H9 (cell line): ENCODE results near the gene UTP20. TPM values are rescaled to one million over a fixed set of nuclear protein-coding genes. Genes with fewer than 3 reads are reported as not detected.

ENCODE experiments used
- DNase-seq: peaks from one replicate; pipeline ENCODE4 v3.0.0-alpha.2; 2017
- H2AFZ ChIP-seq: one replicate; pipeline ENCODE4 v1.6.1; 2013; ENCODE audit warnings: mild to moderate bottlenecking, low read length, control low read depth, moderate library complexity
- H2AK5ac ChIP-seq: 2 replicates; pipeline ENCODE4 v1.6.1; 2013; ENCODE audit warnings: low read length, control low read depth, mixed read lengths; ENCODE audit not compliant: insufficient read length
- H2BK120ac ChIP-seq: one replicate; pipeline ENCODE4 v1.6.1; 2013; ENCODE audit warnings: low read depth, mild to moderate bottlenecking, low read length, control low read depth, inconsistent platforms; ENCODE audit not compliant: poor library complexity, severe bottlenecking
- H2BK12ac ChIP-seq: 2 replicates; pipeline ENCODE4 v1.6.1; 2013; ENCODE audit warnings: low read length, control low read depth, mixed read lengths, low read depth; ENCODE audit not compliant: insufficient read length
- H2BK15ac ChIP-seq: 2 replicates; pipeline ENCODE4 v1.6.1; 2013; ENCODE audit warnings: low read depth, low read length, control low read depth
- H2BK20ac ChIP-seq: one replicate; pipeline ENCODE4 v1.6.1; 2013; ENCODE audit warnings: low read depth, mild to moderate bottlenecking, low read length, control low read depth, inconsistent platforms; ENCODE audit not compliant: poor library complexity, severe bottlenecking
- H2BK5ac ChIP-seq: 2 replicates; pipeline ENCODE4 v1.6.1; 2013; ENCODE audit warnings: low read length, control low read depth, mixed read lengths; ENCODE audit not compliant: insufficient read length
- H3K14ac ChIP-seq: 2 replicates; pipeline ENCODE4 v1.6.1; 2013; ENCODE audit warnings: low read length, control low read depth; ENCODE audit not compliant: insufficient read depth
- H3K18ac ChIP-seq: 2 replicates; pipeline ENCODE4 v1.6.1; 2013; ENCODE audit warnings: low read depth, mild to moderate bottlenecking, mixed read lengths, low read length, control low read depth; ENCODE audit not compliant: insufficient read length
- H3K23ac ChIP-seq: 2 replicates; pipeline ENCODE4 v1.6.1; 2013; ENCODE audit warnings: low read length, control low read depth, mixed read lengths, low read depth; ENCODE audit not compliant: insufficient read length
- H3K23me2 ChIP-seq: 2 replicates; pipeline ENCODE4 v1.6.1; 2013; ENCODE audit warnings: low read depth, mild to moderate bottlenecking, mixed read lengths, low read length, control low read depth; ENCODE audit not compliant: insufficient read length, poor library complexity, severe bottlenecking
- H3K27ac ChIP-seq: 2 replicates; pipeline ENCODE4 v1.5.1; 2013; ENCODE audit warnings: low read length, control low read depth, mixed read lengths, low read depth; ENCODE audit not compliant: insufficient read length
- H3K27me3 ChIP-seq: 2 replicates; pipeline ENCODE4 v1.6.1; 2013; ENCODE audit warnings: low read length, control low read depth, inconsistent platforms; ENCODE audit not compliant: insufficient read depth
- H3K4ac ChIP-seq: 2 replicates; pipeline ENCODE4 v1.6.1; 2013; ENCODE audit warnings: low read depth, mild to moderate bottlenecking, control low read depth, inconsistent platforms, low read length, moderate library complexity
- H3K4me1 ChIP-seq: 2 replicates; pipeline ENCODE4 v1.6.1; 2013; ENCODE audit warnings: low read length, control low read depth, inconsistent platforms; ENCODE audit not compliant: insufficient read depth
- H3K4me2 ChIP-seq: 2 replicates; pipeline ENCODE4 v1.6.1; 2013; ENCODE audit warnings: low read length, control low read depth, mixed read lengths; ENCODE audit not compliant: insufficient read length, insufficient read depth
- H3K56ac ChIP-seq: 2 replicates; pipeline ENCODE4 v1.6.1; 2013; ENCODE audit warnings: low read depth, mild to moderate bottlenecking, mixed read lengths, low read length, control low read depth; ENCODE audit not compliant: insufficient read length
- H3K79me1 ChIP-seq: 2 replicates; pipeline ENCODE4 v1.6.1; 2013; ENCODE audit warnings: low read depth, mild to moderate bottlenecking, moderate library complexity, low read length, control low read depth, inconsistent platforms; ENCODE audit not compliant: insufficient read depth, poor library complexity, severe bottlenecking
- H3K79me2 ChIP-seq: 2 replicates; pipeline ENCODE4 v1.6.1; 2013; ENCODE audit warnings: low read length, control low read depth, inconsistent platforms; ENCODE audit not compliant: insufficient read depth
- H3K9ac ChIP-seq: 2 replicates; pipeline ENCODE4 v1.6.1; 2013; ENCODE audit warnings: low read length, control low read depth, mixed read lengths; ENCODE audit not compliant: insufficient read length; ENCODE audit errors: extremely low read depth
- H3K9me3 ChIP-seq: one replicate; pipeline ENCODE4 v1.6.1; 2013; ENCODE audit warnings: low read depth, low read length, inconsistent platforms; ENCODE audit not compliant: control insufficient read depth
- H3T11ph ChIP-seq: one replicate; pipeline ENCODE4 v1.6.1; 2013; ENCODE audit warnings: mild to moderate bottlenecking, low read length, control low read depth, inconsistent platforms
- H4K20me1 ChIP-seq: one replicate; pipeline ENCODE4 v1.6.1; 2013; ENCODE audit not compliant: control insufficient read depth, insufficient read length, insufficient read depth
- H4K5ac ChIP-seq: 2 replicates; pipeline ENCODE4 v1.6.1; 2013; ENCODE audit warnings: low read depth, mild to moderate bottlenecking, mixed read lengths, low read length, control low read depth; ENCODE audit not compliant: insufficient read length
- H4K8ac ChIP-seq: replicated peaks from 2 replicates; pipeline ENCODE4 v1.6.1; 2013; ENCODE audit warnings: low read length, control low read depth, mixed read lengths, low read depth; ENCODE audit not compliant: insufficient read length
- H4K91ac ChIP-seq: 2 replicates; pipeline ENCODE4 v1.6.1; 2013; ENCODE audit warnings: low read depth, mild to moderate bottlenecking, moderate library complexity, mixed read lengths, low read length, control low read depth; ENCODE audit not compliant: insufficient read length
- H3K27ac Mint-ChIP-seq, 3 experiments: 2 replicates in 2 of 3; 3 replicates in 1 of 3; pipeline ENCODE4 v1.8.0; 2020 to 2021; ENCODE audit warnings: mixed read lengths in 3 of 3, mild to moderate bottlenecking in 1 of 3, moderate library complexity in 1 of 3
- H3K27me3 Mint-ChIP-seq: 2 replicates; pipeline ENCODE4 v1.8.0; 2021; ENCODE audit warnings: low read depth, mild to moderate bottlenecking, moderate library complexity, mixed read lengths
- H3K36me3 Mint-ChIP-seq, 3 experiments: 2 replicates in 2 of 3; 3 replicates in 1 of 3; pipeline ENCODE4 v1.8.0; 2020 to 2021; ENCODE audit warnings: low read depth in 3 of 3, mixed read lengths in 3 of 3; ENCODE audit not compliant: insufficient read depth in 1 of 3
- H3K4me1 Mint-ChIP-seq, 2 experiments: 2 replicates each; pipeline ENCODE4 v1.8.0; 2020; ENCODE audit warnings: mixed read lengths in 2 of 2
- H3K4me3 Mint-ChIP-seq, 2 experiments: 2 replicates in 1 of 2; 3 replicates in 1 of 2; pipeline ENCODE4 v1.8.0; 2020 to 2021; ENCODE audit warnings: mild to moderate bottlenecking in 2 of 2, mixed read lengths in 2 of 2, moderate library complexity in 1 of 2
- H3K9me3 Mint-ChIP-seq, 2 experiments: 2 replicates in 1 of 2; 3 replicates in 1 of 2; pipeline ENCODE4 v1.8.0; 2020; ENCODE audit warnings: mild to moderate bottlenecking in 2 of 2, mixed read lengths in 2 of 2, moderate library complexity in 1 of 2
- WGBS: extraction: QIAGEN DNeasy Blood & Tissue Kit; methylation state at CpG from one replicate; pipeline ENCODE4 v1.1.7; 2013; ENCODE audit warnings: missing lambda C conversion rate, low lambda C conversion rate, mixed read lengths; ENCODE audit not compliant: insufficient read length; ENCODE audit errors: extremely low coverage; 5-methylcytosine and 5-hydroxymethylcytosine counted together
- total RNA-seq: library from RNA; stranded (reverse); gene quantifications from 2 replicates; pipeline ENCODE4 v1.2.1, GENCODE V29; 2021
- TF ChIP-seq, protein P1 (sequence below): fragments of 200-600 bp; sonication (generic); conservative IDR thresholded peaks from 3 replicates; pipeline ENCODE4 v1.8.0; 2021; ENCODE audit warnings: antibody characterized with exemption, mild to moderate bottlenecking

The UTP20 gene
- total RNA-seq, 1 experiment from 2014 or later: 38.3 TPM

DNA sequence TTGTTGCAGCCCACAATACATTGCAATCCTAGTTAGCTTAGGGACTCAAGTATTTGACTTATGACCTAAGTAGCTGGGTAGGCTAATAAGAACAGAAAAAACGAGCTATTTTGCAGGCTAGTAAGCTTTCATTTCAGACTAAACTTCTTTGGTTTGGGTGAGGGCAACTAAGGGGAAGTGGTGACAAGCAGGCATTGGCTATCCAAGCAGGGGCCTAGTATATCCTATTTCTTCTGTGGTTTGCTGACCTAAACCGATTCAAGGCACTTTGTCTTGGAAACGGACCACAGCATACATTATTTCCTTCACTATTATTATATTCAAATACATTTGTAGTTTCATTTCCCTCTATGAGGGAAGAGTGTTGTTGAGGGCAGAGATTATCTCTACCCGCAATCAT is 48.3 kb upstream of the UTP20 start:
- Mint-ChIP-seq H3K27ac (no peak overlapping the region), H3K4me1 (no peaks in the 10 kb centered on the region; a peak in 1 of 4 replicates), H3K9me3 (no peaks in the 10 kb centered on the region), H3K36me3 (no peaks in the 10 kb centered on the region), H3K27me3 (no peaks in the 10 kb centered on the region), H3K4me3 (no peak overlapping the region)
- Histone ChIP-seq H3K56ac (no peak overlapping the region), H3K4ac (no peak overlapping the region), H3K27me3 (no peaks in the 10 kb centered on the region), H4K91ac (no peak overlapping the region), H2AK5ac (no peak overlapping the region), H2BK5ac (no peak overlapping the region), H3K9ac (no peak overlapping the region), H4K20me1 (no peaks in the 10 kb centered on the region), H2BK20ac (no peak overlapping the region), H3K9me3 (no peaks in the 10 kb centered on the region), H3K79me2 (no peaks in the 10 kb centered on the region), H3K79me1 (no peaks in the 10 kb centered on the region), H3K27ac (no peak overlapping the region), H3K14ac (no peak overlapping the region), H3K23me2 (no peaks in the 10 kb centered on the region), H4K8ac (no peak overlapping the region), H3K18ac (no peak overlapping the region), H3K4me1 (no peaks in the 10 kb centered on the region), H2AFZ (no peak overlapping the region), H4K5ac (no peak overlapping the region), H2BK120ac (no peak overlapping the region), H3T11ph (no peak overlapping the region), H2BK15ac (no peak overlapping the region), H2BK12ac (no peak overlapping the region), H3K4me2 (no peak overlapping the region), H3K23ac (no peak overlapping the region)
- no CpG with 5 or more reads among the region's 4 CpGs for WGBS
- TF ChIP-seq, protein P1, sequence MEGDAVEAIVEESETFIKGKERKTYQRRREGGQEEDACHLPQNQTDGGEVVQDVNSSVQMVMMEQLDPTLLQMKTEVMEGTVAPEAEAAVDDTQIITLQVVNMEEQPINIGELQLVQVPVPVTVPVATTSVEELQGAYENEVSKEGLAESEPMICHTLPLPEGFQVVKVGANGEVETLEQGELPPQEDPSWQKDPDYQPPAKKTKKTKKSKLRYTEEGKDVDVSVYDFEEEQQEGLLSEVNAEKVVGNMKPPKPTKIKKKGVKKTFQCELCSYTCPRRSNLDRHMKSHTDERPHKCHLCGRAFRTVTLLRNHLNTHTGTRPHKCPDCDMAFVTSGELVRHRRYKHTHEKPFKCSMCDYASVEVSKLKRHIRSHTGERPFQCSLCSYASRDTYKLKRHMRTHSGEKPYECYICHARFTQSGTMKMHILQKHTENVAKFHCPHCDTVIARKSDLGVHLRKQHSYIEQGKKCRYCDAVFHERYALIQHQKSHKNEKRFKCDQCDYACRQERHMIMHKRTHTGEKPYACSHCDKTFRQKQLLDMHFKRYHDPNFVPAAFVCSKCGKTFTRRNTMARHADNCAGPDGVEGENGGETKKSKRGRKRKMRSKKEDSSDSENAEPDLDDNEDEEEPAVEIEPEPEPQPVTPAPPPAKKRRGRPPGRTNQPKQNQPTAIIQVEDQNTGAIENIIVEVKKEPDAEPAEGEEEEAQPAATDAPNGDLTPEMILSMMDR: no peak
- DNase-seq: no peak
